K562 treated with DMSO at 1 percent for 4 hours (cell line): ENCODE data around the gene CD40. TPM values are rescaled to one million over a fixed set of nuclear protein-coding genes. Genes with fewer than 3 reads are reported as not detected.

ENCODE experiments used
- total RNA-seq: library from RNA; unstranded; fragments of 300-600 nt; gene quantifications from 2 replicates; pipeline ENCODE4 v1.2.3, GENCODE V29; 2022; ENCODE audit not compliant: insufficient read depth

Gene CD40
- 1.0 and 4.6 TPM in 2 replicates for total RNA-seq

GRCh38 chr20:46117704-46118467, at the start of gene CD40:
TSS of gene CD40 (plus strand) at chr20:46118314. CDS start at chr20:46118344, 30 bp downstream.

DNA sequence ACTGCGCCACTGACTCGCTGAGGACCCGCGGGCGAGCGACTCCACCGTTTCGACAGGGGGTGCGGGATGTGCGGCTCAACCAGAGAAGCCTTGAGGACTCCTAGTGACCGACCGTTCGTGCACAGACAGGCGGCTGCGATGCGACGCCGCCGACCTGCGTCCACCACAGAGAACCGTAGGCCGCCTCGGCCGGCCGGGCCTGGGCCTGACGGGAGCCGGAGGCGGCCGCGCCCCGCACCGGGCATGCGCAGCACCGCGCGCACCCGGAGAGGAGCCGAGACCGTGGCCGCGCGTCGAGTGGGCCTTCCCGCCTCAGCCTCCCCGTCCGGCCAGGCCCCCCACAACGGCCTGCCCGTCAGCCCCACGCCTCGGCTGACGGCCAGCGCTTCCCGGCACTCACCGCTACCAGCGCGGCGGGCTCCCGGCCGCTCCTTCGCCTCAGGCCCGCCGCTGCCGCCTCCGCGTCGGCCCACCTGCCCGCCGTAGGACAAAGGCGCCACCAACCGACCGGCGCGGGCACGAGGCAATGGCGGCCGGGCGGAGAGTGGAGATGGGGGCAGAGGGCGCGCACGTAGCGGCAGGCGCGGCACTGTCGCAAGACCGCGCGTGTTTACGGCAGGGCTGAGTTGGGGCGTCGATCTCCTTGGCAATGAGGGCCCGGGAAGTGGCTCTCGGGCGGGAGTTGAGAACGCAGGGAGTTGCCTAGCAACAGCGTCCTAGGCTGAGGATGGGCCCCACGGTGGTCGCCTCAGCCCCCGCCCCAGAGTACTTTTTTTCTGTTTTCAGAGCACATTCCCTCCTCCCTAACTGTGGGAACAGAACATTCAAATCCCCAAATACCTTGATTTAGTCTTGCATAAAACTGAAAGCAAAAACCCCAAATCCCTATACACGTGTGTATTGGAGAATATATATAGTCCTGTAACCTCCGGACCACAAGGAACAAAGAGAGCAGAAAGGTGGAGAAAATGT, 28.4 kb upstream of the CD40 start, which contains the start of gene NCOA5:
Gene NCOA5 (minus strand): TSS at position 546 of the 972 bp plus-strand sequence. CDS start 10,538 bp downstream, outside the sequence.

Other genes starting within 250 kb of the CD40 start
- gene ZSWIM1, start 237.1 kb upstream of the CD40 start, total RNA-seq: 14.2 and 15.1 TPM in 2 replicates
- gene SPATA25, start 230.7 kb upstream of the CD40 start, total RNA-seq: not detected in 2 replicates
- gene NEURL2, start 227.1 kb upstream of the CD40 start, total RNA-seq: 2.0 and 5.7 TPM in 2 replicates
- 69.3 and 82.0 TPM in 2 replicates for gene CTSA, start 227.0 kb upstream of the CD40 start, total RNA-seq
- 27.6 and 40.1 TPM in 2 replicates for gene PLTP, start 206.2 kb upstream of the CD40 start, total RNA-seq
- gene PCIF1, start 183.6 kb upstream of the CD40 start, total RNA-seq: 21.4 and 22.9 TPM in 2 replicates
- gene ZNF335, start 146.1 kb upstream of the CD40 start, total RNA-seq: 10.8 and 14.9 TPM in 2 replicates
- 0.52 TPM in 1 of 2 replicates, not detected in the other for gene MMP9, start 109.4 kb upstream of the CD40 start, total RNA-seq
- 11.8 and 15.5 TPM in 2 replicates for gene SLC12A5, start 89.1 kb upstream of the CD40 start, total RNA-seq
- 22.7 and 32.1 TPM in 2 replicates for gene NCOA5, start 28.4 kb upstream of the CD40 start, total RNA-seq
- not detected in 2 replicates for gene CDH22, start 190.2 kb downstream of the CD40 start, total RNA-seq